ENCODE results near the gene TSSK2.
A peak's percentile ranks its signal among the peaks of the same experiment; 100 is the strongest.

The TSSK2 gene

DNA sequence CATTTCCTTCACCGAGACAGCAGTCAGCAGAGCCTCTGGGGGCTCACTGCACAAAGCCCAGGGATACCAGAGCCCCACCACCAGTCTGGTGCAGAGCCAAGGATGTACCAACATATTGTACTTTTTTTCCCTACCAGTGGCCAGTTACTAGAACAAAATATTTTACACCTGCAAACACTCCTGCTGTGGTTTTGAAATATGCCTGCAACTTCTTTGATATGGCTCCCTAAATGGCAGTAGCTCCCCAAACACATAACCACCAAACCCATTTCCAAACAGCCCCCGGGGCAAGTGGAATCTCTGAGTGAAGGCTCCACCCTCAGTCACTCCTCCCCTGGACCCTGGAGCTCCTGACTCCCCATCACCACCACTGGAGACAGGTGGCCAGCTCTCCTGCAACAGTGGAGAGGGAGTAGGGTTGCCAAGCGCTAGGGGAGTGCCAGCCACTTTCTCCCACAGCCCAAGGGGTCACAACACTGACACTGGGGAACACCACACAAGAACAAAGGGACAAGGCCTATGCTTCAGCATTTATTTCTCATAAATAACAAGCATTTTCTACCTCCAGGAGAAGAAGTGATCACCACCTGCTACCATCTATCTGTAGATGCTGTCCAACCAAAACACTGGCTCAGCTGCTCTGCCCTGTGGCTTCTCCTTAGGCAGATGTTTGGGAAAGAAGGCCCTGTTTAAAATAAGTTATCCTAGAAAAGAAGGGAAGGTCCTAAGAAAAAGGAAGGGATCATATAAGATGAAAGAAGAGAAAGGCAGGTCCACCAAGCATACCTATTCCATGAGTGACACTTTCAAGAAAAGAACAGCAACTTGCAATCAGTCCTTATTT, 24.0 kb upstream of the TSSK2 start:
- no peak for DNase-seq

DNA sequence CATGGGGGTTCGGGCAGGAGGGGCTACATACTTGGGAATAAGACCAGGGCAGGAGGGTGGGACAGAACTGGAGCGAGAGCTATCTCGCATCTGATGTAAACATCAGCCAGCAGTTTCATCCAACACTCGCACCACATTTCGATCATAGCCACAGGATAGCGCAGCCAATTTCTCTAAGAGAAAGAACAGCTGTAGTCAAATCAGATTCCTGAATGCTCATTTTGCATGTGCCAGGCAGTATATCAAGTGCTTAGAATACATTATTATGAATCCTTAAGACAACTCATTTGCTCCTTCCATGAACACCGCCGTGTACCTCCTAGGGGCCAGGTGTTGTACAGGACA, 23.4 kb upstream of the TSSK2 start:
- DNase-seq: no peak

DNA sequence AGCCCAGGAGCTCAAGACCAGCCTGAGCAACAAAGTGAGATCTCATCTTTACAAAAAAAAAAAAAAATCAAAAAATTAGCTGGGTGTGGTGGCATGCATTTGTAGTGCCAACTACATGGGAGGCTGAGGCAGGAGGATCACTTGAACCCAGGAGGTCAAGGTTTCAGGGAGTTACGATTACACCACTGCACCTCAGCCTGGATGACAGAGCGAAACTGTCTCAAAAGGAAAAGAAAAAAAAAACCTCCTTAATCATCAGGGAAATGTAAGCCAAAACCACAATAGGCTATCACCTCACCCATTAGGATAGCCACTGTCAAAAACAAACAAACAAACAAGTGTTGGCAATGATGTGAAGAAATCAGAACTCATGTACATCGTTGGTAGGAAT, 22.3 kb upstream of the TSSK2 start:
- DNase-seq: no peak

DNA sequence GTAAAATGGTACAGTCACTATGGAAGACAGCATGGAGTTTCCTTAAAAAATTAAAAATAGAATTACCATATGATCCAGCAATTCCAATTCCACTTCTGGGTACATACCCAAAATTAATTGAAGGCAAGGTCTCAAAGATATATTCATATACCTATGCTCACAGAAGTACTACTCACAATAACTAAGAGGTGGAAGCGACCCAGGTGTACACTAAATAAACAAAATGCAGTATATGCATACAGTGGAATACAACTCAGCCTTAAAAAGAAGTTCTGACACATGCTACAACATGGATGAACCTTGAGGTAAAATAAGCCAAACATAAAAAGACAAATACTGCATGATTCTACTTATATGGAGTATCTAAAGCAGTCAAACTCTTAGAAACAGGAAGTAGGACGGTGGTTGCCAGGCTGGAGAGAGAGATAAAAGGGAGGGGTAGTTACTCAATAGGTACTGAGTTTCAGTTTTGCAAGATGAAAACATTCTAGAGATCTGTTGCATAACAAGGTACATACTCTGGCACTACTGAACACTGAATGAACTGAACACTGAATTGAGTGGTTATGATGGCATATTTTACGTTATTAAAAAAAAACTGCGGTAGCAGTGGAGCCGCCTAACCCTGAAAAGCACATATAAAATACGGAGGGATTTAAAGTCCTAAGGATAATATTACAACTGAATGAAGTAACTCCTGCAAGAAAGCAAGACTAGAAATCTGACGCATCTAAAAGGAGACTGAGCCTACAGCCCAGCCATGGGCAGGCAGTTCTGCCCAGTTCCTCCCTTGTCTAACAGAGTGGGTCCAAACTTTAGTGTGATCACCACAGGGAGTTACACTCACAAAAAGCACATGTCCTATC, 21.7 kb upstream of the TSSK2 start:
- DNase-seq: no peak

DNA sequence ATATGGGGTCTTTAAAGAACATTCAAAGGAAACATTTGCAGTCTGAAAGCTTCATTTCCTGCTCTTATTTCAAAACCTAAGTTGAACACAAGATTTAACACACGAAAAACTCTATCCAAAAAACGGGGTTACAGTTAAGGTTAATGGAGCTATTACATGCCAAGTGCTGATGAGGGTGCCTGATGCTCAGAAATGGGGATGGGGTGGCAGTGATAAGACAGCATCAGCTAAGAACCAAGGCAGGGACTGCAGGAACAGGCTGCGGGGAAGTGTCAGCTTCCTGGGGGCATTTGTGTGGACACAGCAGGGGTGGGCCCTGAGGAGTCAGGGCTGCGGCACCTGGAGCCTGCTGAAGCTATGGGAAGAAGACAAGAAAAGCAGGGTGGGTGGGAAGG, 21.0 kb upstream of the TSSK2 start:
- DNase-seq: no peak

DNA sequence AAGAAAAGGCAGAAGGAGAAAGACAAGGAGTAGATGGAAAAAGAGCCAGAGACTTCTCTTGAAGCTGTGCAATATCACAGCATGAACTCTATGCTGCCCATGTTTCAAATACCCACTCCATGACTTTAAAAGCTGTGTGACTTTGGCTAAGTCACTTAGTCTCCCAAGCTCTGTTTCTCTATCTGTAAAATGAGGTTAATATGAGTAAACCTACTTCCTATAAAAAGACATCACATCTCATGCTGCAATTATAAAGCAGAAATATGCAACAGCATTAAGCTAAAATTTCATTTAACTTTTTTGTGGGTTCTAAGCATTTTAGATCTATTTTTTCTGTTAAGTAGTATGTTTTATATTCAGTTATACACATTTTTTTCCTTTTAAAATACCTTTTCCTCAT, 20.5 kb upstream of the TSSK2 start:
- no peak for DNase-seq

DNA sequence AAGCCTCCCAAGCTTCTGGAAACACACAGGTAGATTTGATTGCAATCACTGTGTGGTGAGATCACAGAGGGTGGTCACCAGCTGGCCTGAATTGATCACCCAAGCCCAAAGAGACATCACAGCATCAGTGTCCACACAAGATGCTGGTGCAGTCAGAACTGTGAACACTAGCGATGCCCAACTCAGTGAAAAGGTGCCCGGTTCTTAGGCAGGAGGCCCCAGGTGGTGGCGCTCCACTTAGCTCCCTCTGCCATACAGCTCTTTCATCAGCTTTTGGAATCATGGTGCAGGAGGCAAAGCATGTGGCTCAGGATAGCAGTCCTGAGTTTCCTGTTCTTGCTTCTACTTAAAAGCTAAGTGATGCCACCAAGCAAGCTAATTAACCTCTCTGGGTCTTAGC, 20.0 kb upstream of the TSSK2 start:
- no peak for DNase-seq

DNA sequence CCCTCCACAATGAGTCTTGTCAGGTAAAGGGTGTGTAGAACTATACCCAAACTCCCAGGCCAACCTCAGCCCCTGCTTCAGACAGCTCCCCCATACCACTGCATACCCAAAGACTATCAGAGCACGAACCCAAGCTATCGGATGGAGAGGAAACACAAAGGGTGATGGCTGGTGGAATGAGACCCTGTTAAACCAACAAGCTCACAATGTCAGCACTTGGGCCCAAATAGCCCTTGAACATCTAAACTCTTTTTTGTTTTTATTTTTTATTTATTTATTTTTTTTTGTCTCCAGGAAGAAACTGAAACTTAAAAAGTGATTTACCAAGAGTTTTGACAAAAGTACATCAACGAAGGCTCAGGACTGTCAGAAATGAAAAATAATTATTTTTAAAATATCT, 19.5 kb upstream of the TSSK2 start:
- DNase-seq: no peak

DNA sequence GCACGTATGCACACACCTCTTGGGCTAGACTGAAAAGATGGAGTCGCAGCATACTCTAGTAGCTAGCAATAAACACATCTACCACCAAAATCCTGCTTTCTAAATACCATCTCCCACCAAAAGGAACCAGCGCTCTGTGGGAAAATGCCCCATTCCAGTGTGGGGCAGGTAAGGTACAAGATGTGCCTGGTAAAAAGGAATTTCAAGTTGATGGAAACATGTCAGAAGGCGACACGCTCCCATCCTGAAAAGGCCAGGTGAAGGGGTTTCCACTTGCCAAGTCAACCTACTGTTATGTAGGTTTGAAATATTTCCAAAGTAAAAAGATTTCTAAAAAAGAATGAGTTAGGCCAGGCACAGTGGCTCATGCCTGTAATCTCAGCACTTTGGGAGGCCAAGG, 17.7 kb upstream of the TSSK2 start:
- no peak for DNase-seq

DNA sequence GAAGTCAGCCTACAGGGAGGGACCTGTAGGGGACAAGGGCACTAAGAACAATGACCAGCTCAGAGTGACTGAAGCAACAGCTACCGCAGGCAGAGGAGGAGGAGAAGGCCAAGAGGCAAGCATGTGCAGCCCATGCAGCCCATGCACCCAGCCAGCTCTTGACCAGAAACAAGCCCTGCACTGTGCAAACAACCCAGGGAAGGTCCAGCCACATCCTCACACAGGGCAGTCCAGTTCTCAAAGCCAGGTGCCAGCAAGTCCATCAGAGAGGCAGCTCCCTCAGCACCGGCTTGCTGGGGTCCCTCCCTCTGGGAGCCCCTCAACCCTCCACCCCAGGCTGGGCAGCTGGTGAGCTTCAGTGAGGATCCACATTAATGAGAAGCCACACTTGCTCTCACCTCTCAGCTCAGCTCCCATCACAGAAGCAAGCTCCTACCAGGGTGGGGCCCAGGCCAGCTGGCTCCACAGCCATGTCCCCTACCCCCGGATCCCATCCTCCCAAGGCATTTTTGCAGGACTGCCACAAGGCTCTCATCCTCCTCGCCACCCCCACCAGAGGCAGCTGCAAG, 16.0 kb upstream of the TSSK2 start:
- DNase-seq: no peak

DNA sequence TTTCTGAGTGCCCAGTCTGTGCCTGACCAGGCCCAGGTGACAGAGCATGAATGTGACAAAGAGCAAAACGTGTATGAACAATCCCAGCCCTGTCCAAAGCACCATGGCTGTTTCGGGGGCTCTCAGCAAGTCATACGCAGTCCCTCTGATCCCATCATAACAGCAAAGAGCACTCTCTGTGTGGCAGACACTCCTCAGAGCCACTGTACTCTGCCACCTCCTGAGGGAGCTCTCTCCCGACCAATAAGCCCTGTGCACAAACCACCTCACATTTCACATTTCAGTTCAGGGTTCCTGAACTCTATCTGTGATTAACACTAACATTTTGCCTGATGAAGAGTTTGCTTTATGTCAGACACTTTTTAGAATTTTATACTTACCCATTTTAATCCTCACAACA, 15.5 kb upstream of the TSSK2 start:
- no peak for DNase-seq

DNA sequence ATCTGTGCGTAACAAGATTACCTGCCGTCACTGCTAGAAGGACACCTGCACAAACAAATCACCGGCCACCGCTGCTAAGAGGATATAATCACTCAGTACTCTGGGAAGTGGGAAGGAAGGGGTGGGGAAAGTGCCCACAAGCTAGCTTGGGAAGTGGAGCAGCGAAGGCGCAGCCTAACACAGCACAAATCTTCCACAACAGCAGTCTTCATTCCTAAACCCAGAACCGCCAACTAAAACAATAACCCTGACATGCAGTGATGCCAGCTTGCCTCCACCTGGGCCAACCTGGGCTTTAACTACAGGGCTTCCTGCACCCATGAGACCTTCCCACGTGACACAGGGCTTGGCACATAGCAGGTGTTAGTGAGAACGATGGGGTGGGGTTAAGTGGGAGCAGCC, 14.0 kb upstream of the TSSK2 start:
- DNase-seq: peak; percentile 73

DNA sequence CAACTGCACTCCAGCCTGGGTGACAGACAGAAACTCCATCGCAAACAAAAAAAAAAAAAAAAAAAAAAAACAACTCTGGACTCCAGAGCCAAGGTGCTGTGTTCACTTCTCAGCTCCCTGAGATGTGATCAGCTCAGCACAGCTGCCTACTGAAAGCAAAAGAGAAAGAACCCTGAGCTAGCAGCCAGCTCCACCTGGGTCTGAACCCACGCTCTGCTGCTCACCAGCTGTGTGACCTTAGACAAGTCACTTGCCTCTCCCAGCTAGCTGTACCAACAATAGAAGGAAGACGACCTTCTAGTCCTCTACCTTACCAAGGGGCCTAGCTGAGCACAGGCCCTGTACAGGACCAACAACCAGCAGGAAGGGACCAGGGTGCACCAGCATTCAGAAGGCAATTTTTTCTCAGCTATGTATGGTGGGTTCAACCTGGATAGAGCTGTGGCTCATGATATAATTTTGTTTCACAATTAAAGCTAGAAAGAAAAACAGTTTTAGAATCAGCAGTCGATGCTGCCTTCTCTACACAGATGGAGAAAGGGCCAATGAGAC, 12.7 kb upstream of the TSSK2 start:
- DNase-seq: no peak

DNA sequence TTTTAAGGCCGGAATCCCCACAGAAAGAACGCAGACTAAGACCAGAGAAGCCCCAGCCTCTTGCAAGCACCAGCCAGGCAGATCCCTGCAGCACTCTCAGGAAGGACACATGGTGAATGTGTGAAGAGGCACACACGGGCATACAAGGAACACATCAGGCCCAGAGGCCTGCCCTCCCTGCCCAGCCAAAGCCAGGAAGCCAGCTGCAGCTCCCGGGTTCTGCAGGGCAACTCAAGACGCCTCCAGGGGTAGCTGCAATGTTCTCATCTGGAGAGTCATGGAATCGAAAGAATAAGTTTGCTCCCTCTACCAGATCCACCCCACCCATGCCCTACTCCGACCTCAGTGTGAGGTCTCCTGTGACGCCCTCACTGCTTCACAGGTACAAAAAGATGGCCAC, 11.2 kb upstream of the TSSK2 start:
- DNase-seq: no peak

DNA sequence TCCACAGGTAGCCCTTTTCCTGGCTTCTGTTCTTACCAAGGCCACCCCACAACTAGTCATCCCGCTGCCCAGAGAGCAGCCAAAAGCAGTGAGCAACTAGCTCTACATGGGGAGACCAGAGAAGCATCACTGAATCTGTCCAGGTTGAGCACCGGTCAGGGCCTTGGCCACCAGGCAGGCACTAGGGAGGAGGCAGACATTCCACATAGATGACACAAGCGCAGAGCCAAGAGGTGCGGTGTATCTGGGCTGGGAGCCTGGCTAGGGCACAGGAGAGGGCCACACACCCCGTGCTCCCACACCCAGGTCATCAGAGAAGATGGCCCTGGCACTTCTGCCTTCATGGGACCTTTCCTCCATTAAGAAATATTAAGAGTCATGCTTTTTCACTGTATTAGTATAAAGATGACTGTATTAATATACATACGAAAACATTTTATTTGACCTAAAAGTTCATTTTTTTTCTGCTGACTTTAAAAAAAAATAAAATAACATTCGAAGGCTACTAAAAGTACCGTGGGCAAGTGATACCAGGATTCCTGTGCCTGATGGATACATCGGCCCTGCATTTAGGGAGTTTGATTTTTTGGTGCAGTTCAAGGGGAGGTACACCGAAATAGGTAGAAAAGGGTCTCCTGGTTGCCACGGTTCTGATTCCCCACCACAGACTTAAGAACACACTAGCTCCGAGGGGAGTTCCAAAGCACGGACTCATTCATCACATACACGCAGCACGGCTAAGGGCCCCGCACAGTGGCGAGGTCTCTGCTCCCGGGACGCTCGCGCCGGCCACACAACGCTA, 10.1 kb upstream of the TSSK2 start:
- DNase-seq: no peak

DNA sequence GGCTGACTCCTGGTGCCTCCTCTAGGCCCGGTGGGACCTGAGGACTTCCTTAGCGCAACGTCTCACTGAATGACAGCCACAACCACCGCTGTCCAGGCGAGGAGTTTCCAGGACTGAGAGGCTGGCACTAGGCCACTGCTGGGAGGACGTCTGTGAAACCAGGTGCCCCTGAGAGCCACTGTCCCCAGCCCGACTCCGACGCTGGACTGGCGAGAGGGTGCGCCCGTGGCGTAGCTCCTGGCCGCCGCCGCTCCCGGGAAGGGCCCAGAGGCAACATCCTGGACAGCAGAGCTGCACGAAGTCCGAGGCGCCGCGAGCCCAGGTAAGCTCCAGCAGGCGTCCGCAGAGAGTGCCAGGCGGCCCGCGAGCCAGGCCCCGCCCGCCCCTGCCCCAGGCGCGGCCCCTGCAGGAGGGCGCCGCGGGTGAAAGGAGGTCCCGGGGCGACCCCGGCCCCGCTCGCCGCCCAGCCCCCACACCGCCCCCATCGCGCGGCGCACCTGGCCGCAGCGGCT, 9.4 kb upstream of the TSSK2 start:
- DNase-seq: no peak

DNA sequence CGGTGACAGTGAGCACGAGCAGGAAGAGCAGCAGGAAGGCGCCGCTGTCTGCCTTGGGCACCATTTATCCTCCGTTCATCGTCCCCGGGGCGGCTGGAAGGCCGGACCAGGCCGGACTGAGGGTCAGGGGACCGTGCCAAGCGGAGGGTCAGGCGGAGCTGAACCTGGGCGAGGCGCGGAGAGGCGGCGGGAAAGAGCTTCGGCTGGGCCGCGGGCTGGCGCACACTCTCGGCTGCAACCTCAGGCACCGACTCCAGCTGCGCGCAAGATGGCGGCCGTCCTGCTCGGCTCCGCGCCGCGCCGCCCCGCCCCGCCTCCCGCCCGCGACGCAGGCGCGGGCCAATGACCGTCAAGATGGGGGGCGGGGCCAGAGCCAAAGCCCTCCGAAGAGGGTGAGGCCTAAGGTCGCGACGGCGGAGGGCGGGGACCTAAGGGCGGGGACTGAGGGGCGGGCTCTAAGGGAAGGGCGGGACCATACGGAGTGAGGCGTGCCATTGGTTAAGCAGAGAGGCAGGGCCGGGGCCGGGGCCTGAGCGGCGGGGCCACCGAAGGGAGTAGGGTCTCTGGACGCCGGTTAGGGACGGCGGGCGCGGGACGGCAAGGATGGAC, 8.9 kb upstream of the TSSK2 start, which contains the start of gene DGCR2:
Gene DGCR2 (minus strand): TSS at position 270 of the 609 bp plus-strand sequence. CDS start 206 bp downstream, at position 64.
- peak; percentile 81 for DNase-seq

DNA sequence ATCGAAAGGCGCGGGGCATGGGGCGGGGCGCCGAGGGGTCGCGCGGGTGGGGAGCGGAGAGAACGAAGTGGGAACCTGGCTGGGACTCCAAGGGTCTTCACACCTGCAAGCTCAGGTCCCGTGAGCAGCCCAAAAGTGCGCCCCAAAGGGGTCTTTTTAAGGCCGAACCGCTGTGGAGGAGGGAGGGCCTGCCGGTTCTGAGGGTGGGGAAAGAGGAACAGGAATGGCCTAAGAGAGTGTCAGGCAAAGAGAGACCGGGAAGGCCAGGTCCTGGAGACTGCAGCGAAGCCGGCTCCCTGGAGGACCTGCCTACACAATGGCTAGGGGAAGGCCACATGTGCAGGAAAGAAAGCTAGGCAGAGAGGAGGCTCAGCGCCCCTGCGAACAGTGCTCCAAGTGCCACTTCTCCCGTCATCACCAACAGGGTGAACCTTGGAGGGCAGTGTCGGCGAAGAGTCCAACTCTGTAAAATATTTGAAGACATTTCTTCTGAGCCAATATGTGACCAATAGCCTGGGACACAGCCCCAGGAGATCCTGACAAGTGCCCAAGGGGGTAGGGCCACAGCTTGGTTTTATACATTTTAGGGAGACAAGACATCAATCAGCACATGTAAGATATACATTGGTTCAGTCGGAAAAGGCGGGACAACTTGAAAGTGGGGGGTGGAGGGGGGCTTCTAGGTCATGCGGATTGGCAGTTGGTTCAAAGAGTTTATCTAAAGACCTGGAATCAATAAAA, 8.2 kb upstream of the TSSK2 start:
- DNase-seq: no peak

DNA sequence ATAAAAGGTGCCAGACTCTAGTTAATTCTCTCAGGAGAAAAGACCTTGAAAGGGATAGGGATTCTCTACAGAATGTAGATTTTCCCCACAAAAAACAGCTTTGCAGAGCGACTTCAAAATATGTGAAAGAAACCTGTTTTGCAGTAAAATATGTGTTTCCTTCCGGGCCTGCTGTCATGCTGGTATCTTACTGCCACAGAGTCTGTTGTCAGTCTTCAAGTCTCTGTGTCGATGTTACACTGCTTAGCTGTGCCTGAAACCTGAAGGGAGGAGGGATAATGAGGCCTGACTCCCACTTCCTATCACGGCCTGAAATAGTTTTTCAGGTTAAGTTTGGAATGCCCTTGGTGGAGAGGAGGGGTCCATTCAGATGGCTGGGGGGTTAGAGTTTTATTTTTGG, 7.2 kb upstream of the TSSK2 start:
- no peak for DNase-seq

DNA sequence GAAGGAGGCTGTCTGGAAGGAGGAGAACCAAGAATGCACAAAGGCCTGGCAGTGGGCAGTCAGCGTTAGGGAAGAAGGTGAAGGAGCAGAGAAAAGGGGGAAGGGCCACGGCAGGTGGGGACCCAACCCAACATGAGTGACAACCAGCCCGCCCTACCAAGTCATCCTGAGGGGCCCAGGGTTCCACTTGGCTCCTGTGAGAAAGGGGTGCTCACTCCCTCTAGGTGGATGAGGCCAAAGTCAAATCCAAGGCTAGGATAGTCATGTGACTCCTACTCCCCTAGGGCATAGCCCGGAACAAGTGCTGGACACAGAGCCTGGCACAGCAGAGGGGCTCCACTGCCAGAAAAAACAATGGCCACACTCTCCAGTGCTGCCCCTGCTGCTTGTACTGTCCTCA, 6.7 kb upstream of the TSSK2 start:
- no peak for DNase-seq

DNA sequence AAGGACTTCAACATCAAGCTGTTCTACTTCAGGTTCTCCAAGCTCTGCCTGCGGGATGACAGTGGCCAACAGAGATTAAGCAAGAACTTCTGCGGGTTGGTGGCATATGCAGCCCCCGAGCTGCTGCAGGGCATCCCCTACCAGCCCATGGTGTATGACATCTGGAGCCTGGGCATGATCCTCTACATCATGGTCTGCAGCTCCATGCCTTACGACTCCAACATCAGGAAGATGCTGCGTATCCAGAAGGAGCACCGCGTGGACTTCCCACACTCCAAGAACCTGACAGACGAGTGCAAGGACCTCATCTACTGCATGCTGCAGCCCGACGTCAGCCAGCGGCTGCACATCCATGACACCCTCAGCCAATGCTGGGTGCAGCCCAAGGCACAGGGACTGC, 6.1 kb upstream of the TSSK2 start:
- no peak for DNase-seq
